Measurements from ENCODE around the gene SRGAP3.

DNA sequence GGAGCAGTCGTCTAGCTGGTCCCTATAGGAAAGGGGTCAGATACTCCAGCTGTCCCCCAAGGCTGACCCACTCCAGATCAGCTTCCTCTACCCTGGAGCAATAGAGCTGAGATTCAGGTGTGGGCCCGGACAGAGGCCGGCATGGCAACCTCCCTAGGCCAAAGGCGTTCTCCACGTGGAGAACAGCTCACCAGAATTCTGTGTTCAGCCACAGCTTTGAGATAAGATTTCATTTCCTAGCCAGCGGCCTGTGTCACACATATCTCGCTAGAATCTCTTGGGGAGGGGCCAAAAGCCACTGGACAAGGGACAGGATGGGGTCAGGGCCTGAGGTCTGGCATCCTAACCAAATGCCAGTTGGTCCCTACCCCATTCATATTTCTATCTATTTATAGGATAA, 20.1 kb downstream of the SRGAP3 start:
- TF ChIP-seq POLR2AphosphoS5 (IDR thresholded peaks at IDR 0.05) (no peak), POLR2A (IDR thresholded peaks at IDR 0.05) (no peak), EP300 (IDR thresholded peaks at IDR 0.05; ENCODE audit: low read depth) (no peak)
- TF ChIP-seq, protein P1, sequence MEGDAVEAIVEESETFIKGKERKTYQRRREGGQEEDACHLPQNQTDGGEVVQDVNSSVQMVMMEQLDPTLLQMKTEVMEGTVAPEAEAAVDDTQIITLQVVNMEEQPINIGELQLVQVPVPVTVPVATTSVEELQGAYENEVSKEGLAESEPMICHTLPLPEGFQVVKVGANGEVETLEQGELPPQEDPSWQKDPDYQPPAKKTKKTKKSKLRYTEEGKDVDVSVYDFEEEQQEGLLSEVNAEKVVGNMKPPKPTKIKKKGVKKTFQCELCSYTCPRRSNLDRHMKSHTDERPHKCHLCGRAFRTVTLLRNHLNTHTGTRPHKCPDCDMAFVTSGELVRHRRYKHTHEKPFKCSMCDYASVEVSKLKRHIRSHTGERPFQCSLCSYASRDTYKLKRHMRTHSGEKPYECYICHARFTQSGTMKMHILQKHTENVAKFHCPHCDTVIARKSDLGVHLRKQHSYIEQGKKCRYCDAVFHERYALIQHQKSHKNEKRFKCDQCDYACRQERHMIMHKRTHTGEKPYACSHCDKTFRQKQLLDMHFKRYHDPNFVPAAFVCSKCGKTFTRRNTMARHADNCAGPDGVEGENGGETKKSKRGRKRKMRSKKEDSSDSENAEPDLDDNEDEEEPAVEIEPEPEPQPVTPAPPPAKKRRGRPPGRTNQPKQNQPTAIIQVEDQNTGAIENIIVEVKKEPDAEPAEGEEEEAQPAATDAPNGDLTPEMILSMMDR (IDR thresholded peaks at IDR 0.05): no peak
